Lower lobe of right lung (tissue), 2 donors: ENCODE measurements around the gene SP3. TPM values are rescaled to one million over a fixed set of nuclear protein-coding genes. Genes with fewer than 3 reads are reported as not detected.

Source experiments
- ATAC-seq, 2 donors: fragments of 200-7000 bp; cut with Tn5 transposase; one replicate each; pipeline ENCODE4 v1.9.1; 2020 to 2022; ENCODE audit warnings: mild to moderate bottlenecking in 2 of 2, moderate library complexity in 2 of 2
- DNase-seq: peaks from one replicate; pipeline ENCODE4 v3.0.0-alpha.2; 2020
- H3K27ac ChIP-seq: fragments of 200-600 bp; one replicate; pipeline ENCODE4 v1.8.0; 2022
- H3K27me3 ChIP-seq: fragments of 200-600 bp; one replicate; pipeline ENCODE4 v1.8.0; 2022; ENCODE audit warnings: low read depth
- H3K36me3 ChIP-seq: fragments of 200-600 bp; one replicate; pipeline ENCODE4 v1.8.0; 2022; ENCODE audit warnings: mild to moderate bottlenecking
- H3K4me1 ChIP-seq: fragments of 200-600 bp; one replicate; pipeline ENCODE4 v1.8.0; 2022
- H3K4me3 ChIP-seq: fragments of 200-600 bp; one replicate; pipeline ENCODE4 v1.8.0; 2022; ENCODE audit warnings: mild to moderate bottlenecking
- H3K9me3 ChIP-seq: fragments of 200-600 bp; one replicate; pipeline ENCODE4 v1.8.0; 2022
- CTCF ChIP-seq: fragments of 200-600 bp; IDR thresholded peaks from one replicate; pipeline ENCODE4 v1.8.0; 2022; ENCODE audit warnings: antibody characterized with exemption, mild to moderate bottlenecking
- intact Hi-C: fragments of 100-400 bp; cut with DNase I; formaldehyde crosslinking; loops from one replicate; pipeline ENCODE4 v1.11.0; 2022
- total RNA-seq: library from RNA; stranded (reverse); fragmentation: NEBNext Ultra II Directional; extraction: Animal tissue kit (Norgen Biotek cat#: 25700); gene quantifications from one replicate; pipeline ENCODE4 v1.2.1, GENCODE V29; 2021
- donor health status: DM: no; HTN: yes; CAD: no; lungs with severe emphysema.

The SP3 gene
- total RNA-seq, 1 donor from 2014 or later = 77.0 TPM

DNA sequence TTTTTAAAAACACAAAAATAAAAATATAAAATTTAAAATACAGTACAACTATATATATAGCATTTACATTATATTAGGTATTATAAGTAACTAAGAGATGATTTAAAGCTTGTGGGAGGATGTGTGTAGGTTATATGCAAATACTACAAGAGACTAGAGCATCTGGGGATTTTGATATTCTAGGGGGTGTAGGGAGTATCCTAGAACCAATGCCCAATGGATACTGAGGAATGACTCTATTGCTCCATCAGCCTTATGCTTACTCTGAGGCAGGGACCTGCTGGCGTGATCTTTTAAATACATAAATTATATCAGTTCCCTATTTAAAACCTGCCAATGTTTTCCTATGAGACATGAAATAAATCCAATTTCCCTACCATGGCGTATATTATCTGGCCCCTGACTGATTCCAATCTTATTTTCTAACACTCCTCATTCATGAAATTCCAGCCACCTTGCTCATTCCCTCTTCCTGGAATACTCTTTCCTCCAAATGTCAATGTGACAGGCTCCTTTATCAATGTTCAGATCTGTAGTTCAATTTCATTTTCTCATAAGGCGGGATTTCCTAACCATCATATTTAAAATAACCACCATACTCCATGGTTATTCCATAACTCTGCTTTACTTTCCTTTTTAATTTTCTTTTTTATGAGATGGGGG, 22.2 kb downstream of the SP3 start:
- intact Hi-C loops = no loop called here
- Histone ChIP-seq H3K36me3 (no peaks in the 10 kb centered on the region), H3K4me1 (peaks cover 52% of the 10 kb centered on the region), H3K27ac (no peak overlapping the region), H3K27me3 (no peaks in the 10 kb centered on the region), H3K4me3 (no peak overlapping the region), H3K9me3 (no peaks in the 10 kb centered on the region)
- no peak for TF ChIP-seq CTCF
- no peak for DNase-seq
- ATAC-seq = no peak

- intact Hi-C loops = no loop called here
- ATAC-seq = no peak
- Histone ChIP-seq H3K27ac (no peak overlapping the region), H3K36me3 (no peaks in the 10 kb centered on the region), H3K9me3 (no peaks in the 10 kb centered on the region), H3K4me3 (no peak overlapping the region), H3K4me1 (peaks cover 59% of the 10 kb centered on the region), H3K27me3 (no peaks in the 10 kb centered on the region)
- DNase-seq = no peak
- no peak for TF ChIP-seq CTCF
Measured at GRCh38 chr2:173941567-173941966, 23.6 kb downstream of the SP3 start.

GRCh38 chr2:173940208-173941020, 24.8 kb downstream of the SP3 start:
- intact Hi-C loops = no loop called here
- no peak for ATAC-seq
- DNase-seq = no peak
- H3K9me3 ChIP-seq = no peaks in the 10 kb centered on the region
- peaks cover 69% of the 10 kb centered on the region for H3K4me1 ChIP-seq
- H3K27me3 ChIP-seq = no peaks in the 10 kb centered on the region
- H3K36me3 ChIP-seq = no peaks in the 10 kb centered on the region
- no peak for TF ChIP-seq CTCF
- H3K4me3 ChIP-seq = no peak overlapping the region
- H3K27ac ChIP-seq = no peak overlapping the region

DNA sequence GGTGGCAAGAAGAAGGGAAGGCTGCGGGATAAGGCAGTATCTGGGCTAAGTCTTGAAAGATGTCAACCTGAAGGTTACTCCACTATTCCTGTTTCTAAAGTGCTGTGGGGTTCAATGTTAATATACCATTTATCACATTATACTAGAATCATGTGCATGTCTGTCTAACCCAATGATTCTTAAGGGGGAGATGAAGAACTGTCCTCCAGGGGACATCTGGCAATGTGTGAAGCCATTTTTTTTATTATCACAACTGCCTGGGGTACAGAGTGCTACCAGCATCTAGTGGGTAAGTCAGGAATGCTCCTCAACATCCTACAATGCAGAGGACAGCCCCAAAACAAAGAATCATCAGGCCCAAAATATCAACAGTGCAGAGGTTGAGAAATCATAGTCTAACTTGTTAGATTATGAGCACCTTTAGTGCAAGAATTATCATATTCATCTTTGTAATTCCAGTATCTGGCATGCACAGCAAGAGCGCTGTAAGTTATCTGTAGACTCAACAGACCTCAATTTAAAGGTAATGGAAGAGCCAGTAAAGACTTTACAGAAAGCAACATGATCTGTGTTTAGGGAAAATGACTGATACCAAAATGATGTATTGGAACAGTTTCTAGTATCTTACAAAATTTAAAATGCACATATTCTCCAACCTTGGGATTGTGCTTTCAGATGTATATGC, 26.3 kb downstream of the SP3 start:
- Histone ChIP-seq H3K4me1 (peaks cover 80% of the 10 kb centered on the region), H3K27ac (no peak overlapping the region), H3K4me3 (no peak overlapping the region), H3K36me3 (no peaks in the 10 kb centered on the region), H3K27me3 (no peaks in the 10 kb centered on the region), H3K9me3 (no peaks in the 10 kb centered on the region)
- ATAC-seq (no peak), DNase-seq (no peak)
- TF ChIP-seq CTCF = no peak
- intact Hi-C loops = no loop called here

DNA sequence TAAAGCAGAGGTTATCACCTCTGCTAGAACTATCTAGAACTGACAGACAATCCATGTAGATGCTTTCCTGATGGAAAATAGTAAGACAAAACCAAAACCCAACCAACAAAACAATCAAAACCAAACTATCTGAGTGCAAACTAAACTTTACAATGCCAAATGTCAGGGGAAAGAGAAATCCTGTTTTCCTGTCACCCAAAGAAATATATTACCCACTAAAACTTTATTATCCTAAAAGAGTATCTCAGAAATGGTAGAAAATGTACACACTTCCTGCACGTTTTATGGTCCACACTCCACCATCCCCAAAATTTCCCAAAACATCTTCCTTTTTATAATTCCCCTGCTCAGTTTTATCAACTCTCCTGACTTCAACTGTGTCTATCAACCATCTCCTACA, 29.9 kb downstream of the SP3 start:
- DNase-seq = no peak
- H3K27ac ChIP-seq = no peak overlapping the region
- TF ChIP-seq CTCF = no peak

More for the DNA sequence above, 29.9 kb downstream of the SP3 start:
- H3K36me3 ChIP-seq = peaks cover 3% of the 10 kb centered on the region
- H3K4me1 ChIP-seq = peaks cover 48% of the 10 kb centered on the region
- ATAC-seq = no peak
- no peak overlapping the region for H3K4me3 ChIP-seq
- H3K27me3 ChIP-seq = no peaks in the 10 kb centered on the region
- intact Hi-C loops = no loop called here
- no peaks in the 10 kb centered on the region for H3K9me3 ChIP-seq
